SK-N-SH (cell line): ENCODE data around the gene GSTM2.
"Not testable (repeated sequence)": the region's sequence is repeated elsewhere in the genome, so short reads cannot be mapped to it uniquely, and the experiment has no call there.

Experiments
- CTCF ChIP-seq: fragments of 200-600 bp; sonication (generic); IDR thresholded peaks from 2 replicates; pipeline ENCODE4 v1.6.1; 2017; ENCODE audit warnings: antibody characterized with exemption, mild to moderate bottlenecking, moderate library complexity
- FOSL2 ChIP-seq: IDR thresholded peaks from 2 replicates; pipeline ENCODE4 v1.4.0; 2012; ENCODE audit warnings: low read depth, mild to moderate bottlenecking, moderate library complexity, borderline replicate concordance
- FOXM1 ChIP-seq: IDR thresholded peaks from 2 replicates; pipeline ENCODE4 v1.4.0; 2012; ENCODE audit warnings: low read depth, mild to moderate bottlenecking
- MAX ChIP-seq: IDR thresholded peaks from 2 replicates; pipeline ENCODE4 v1.4.0; 2012; ENCODE audit warnings: low read depth
- POLR2AphosphoS5 ChIP-seq: IDR thresholded peaks from 2 replicates; pipeline ENCODE4 v1.6.1; 2012; ENCODE audit warnings: low read depth, low read length
- RAD21 ChIP-seq: IDR thresholded peaks from 2 replicates; pipeline ENCODE4 v1.6.1; 2012; ENCODE audit warnings: mild to moderate bottlenecking, low read length
- REST ChIP-seq: IDR thresholded peaks from 2 replicates; pipeline ENCODE4 v1.6.1; 2012; ENCODE audit warnings: mild to moderate bottlenecking, low read depth, low read length, moderate library complexity
- RFX5 ChIP-seq: IDR thresholded peaks from 2 replicates; pipeline ENCODE4 v1.6.1; 2012; ENCODE audit warnings: mild to moderate bottlenecking, improper control_type of control experiment, low read length
- USF2 ChIP-seq: fragments of 150-350 bp; IDR thresholded peaks from 2 replicates; pipeline ENCODE4 v1.6.1; 2017; ENCODE audit warnings: antibody characterized with exemption, low read length, low read depth, borderline replicate concordance

- TF ChIP-seq USF2, CTCF, FOXM1, POLR2AphosphoS5, REST, FOSL2, MAX, RAD21, RFX5: not testable (repeated sequence)
Measured at GRCh38 chr1:109687109-109687508, 19.3 kb downstream of the GSTM2 start.
